ENCODE results near the gene NIN.

The NIN gene, protein sequence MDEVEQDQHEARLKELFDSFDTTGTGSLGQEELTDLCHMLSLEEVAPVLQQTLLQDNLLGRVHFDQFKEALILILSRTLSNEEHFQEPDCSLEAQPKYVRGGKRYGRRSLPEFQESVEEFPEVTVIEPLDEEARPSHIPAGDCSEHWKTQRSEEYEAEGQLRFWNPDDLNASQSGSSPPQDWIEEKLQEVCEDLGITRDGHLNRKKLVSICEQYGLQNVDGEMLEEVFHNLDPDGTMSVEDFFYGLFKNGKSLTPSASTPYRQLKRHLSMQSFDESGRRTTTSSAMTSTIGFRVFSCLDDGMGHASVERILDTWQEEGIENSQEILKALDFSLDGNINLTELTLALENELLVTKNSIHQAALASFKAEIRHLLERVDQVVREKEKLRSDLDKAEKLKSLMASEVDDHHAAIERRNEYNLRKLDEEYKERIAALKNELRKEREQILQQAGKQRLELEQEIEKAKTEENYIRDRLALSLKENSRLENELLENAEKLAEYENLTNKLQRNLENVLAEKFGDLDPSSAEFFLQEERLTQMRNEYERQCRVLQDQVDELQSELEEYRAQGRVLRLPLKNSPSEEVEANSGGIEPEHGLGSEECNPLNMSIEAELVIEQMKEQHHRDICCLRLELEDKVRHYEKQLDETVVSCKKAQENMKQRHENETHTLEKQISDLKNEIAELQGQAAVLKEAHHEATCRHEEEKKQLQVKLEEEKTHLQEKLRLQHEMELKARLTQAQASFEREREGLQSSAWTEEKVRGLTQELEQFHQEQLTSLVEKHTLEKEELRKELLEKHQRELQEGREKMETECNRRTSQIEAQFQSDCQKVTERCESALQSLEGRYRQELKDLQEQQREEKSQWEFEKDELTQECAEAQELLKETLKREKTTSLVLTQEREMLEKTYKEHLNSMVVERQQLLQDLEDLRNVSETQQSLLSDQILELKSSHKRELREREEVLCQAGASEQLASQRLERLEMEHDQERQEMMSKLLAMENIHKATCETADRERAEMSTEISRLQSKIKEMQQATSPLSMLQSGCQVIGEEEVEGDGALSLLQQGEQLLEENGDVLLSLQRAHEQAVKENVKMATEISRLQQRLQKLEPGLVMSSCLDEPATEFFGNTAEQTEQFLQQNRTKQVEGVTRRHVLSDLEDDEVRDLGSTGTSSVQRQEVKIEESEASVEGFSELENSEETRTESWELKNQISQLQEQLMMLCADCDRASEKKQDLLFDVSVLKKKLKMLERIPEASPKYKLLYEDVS (N-terminal part only)

DNA sequence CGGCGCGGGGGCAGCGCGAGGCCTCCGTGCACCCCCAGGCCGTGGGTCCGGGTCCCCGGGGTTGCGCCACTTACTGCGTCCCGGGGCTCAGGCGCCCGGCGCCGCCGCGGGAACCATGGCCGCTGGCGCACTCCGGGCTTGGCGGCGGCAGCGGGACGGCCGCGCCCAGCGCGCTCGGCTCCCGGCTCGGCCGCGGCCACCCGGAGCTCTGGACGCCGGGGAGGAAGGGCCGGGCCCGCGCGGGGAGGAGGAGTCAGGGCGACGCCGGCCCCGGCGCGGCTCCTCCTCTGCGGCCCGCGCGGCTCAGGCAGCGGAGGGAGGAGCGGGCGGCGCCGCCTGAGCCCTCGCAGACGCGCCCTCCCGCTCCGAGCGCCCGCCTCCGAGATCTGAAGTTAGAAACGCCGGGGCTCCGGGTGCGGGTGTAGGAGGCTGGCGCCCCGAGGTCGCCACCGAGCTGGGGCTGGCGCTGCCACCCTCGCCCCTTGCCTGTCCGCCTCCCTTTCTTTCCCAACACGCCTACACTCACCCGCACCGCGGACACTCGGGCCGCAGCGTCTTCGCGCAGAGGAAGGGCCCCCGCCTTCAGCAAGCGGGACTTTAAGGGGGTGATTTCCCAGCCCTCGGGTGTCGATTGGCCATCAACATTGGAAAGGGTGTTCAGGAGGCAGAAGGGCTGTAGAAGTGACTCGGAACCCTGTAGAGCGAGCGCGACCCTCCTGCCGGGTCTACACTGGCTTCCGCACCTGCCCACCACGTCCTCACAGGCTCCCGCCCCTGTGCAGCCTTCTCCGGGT is at the start of gene NIN:
Gene NIN, minus strand, starts transcription at position 231 of the 794 bp plus-strand sequence. CDS start 9,106 bp downstream, outside the sequence.
- peak; percentile 59 for DNase-seq

DNA sequence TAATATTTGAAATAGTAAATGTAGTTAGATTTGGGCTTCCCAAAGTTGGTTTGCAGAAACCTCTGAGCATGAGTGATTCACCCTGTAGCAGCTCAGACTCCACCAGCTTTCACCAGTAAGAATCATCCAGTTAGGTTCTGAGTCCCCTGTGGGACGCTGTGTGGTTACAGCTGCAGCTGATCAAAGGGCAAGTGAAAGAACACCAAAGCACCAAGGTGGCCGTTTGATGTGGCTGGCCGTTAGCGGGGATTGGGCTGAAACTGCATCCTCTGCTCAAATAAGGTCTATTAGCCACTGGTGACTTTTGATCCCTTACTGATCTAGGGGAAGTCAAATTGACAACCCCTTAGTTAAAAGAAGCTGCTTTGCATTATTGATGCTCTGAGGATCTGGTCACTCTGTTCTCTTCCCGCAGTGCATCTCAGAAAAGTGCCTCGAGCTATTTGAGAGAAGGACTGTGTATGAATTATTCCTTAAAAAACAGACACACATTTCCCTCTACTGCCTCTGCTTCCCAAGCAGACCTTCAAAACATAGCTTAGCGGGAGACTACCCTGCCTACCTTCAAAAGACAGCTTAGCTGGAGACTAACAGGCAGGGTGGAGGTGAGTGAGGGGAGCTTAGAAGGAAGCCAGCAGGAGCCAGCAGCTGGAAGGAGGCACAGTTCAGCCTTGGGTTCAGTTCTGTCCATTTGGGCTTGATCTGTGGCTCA is 44.6 kb upstream of the NIN start:
- no peak for DNase-seq

- no peak for DNase-seq
Measured at GRCh38 chr14:50874757-50875156, 43.8 kb upstream of the NIN start.

- no peak for DNase-seq
Measured at GRCh38 chr14:50871914-50872732, 41.2 kb upstream of the NIN start, which contains the start of gene ABHD12B. Gene ABHD12B, plus strand, starts transcription at chr14:50872053. Its CDS starts 122 bp downstream, at chr14:50872175.

DNA sequence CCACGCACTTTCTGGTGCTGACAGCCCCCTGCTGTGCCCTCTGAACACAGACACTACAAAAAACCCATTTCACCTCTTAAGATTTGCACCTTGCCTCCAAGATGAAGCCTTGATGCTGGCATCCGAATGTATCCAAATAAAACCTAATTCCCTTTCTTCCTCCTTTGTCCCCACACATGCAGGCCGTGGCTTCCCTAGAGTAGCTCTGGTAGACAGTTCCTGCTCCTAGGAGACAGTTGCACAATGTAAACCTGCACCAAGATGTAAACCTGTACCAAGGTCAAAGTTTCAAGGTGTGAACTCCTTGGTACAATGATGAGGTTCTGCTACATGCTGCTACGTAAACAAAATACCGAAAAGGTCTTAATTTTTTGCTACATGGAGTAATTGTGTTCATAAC is 40.3 kb upstream of the NIN start:
- no peak for DNase-seq

DNA sequence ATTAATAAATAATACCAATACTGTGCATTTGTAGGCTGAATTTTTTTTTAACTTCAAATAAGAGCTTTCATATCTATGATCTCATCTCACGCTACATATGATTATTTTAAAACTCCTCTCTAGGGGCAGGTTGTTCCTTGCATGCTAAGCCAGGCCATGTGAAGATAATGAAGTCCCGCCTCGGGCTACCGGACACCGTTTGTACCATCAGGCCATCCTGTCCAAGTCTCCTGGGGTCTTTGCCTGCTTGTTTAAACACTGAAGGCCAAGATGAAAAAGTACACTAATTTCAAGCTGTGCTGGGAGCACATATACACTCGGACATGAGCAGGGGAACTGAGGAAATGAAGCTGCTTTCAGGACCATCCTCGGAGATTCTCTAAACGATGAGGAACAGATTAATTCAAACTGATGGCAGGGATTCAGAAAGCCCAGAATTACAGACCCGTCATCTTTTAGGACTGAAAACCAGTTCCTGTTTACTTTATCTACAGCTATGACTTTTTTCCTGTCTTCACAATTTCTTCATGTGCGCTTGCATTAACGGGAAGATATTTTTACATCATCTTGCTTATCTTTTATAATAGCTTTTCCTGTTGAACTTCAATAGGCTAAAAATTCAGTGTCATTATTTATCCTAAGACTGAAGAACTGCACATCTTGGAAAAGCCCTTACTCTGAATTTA is 34.6 kb upstream of the NIN start:
- DNase-seq, result no peak

DNA sequence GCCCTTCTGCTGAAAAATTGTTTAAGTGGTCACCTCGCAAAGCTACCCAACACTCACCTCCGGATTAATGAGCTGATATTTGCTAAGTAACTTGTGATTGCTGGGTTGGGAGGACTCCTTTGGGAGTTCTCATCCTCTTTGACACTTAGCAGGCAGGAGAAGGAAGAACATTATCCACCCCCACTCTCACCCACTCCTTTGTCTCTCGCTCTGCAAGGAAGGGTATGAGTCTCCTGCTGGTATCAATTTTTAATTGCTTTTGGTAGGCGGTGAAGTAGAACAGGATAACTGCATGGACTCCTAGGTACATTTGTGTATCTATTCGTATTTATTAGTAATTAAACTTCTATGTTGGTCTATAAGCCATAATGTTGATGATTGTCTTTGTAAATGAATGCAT is 34.0 kb upstream of the NIN start:
- DNase-seq, result no peak

- no peak for DNase-seq
Measured at GRCh38 chr14:50864237-50864636, 33.3 kb upstream of the NIN start.

DNA sequence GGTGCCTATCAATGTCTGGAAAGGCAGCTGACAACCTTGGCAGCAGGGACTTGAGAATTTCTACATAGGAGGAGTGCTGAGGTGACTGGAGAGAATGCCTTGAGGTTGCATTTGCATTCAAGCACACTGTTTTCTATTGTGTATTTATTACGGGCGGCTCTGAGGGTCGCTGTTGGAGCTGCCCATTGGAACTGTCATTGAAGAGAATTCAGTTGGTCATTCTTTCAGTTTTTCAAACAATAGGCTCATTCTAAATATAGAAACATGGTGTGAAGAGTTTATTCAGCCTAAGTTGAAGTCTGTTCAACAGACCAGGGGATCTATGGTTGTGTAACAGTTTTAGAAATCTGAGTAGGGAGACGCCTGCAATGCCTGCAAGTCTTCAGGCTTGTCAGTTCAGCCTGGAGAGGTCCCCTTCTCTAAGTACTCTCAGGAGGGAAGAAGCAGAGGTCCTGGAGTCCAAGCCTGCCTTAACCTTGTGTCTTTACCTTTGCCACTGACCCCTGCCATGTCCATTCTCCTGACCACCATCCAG is 31.1 kb upstream of the NIN start:
- no peak for DNase-seq

DNA sequence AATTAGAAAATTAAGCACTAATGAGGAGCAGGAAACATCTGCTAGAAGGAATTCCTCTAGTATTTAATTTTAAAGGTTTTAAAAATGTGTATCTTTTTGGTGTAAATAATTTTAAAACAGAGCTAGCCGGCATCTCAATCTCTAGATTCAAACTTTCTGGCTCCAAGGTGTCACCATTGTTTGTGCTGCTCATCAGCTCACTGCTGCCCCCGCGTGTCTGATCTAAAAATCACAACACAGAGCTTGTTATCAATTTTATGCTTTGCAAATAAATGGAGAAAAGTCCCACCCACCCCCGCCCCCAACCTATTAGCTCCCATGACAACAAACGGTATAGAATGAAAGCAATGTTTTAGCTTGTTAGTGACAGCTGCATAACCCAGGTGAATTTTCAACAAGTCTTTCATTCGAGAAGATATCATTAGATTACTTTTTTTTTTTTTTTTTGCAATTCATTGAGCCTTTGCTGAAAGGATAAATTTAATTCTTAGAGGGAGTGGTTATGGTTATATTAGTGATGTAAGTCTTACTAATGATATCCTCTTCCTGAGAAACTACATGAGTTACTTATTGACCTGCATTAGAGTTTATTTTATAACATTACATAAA is 29.6 kb upstream of the NIN start:
- DNase-seq, result peak; percentile 80

GRCh38 chr14:50859296-50859624 is 28.3 kb upstream of the NIN start:
- DNase-seq, result no peak

DNA sequence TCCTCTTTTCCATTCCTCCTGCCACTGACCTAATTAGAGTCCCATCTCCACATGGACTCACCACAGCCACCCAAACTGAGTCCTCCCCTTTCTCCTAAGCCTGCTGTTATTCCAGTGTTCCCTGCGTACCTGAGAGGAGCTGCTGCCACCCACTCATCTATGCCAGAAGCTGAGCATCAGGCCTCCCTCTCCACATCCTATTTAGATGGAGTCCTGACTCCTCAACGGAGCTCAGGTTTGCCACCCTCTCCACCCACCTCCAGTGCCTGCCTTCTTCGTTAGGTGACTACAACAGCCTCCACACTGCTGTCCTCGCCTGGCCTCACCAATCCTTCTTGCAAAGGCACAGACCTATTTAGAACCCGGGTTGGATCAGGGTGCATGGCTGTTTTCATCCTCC is 25.7 kb upstream of the NIN start:
- no peak for DNase-seq

- no peak for DNase-seq
Measured at GRCh38 chr14:50855558-50855957, 24.6 kb upstream of the NIN start.

- DNase-seq, result no peak
Measured at GRCh38 chr14:50854521-50854920, 23.6 kb upstream of the NIN start.

DNA sequence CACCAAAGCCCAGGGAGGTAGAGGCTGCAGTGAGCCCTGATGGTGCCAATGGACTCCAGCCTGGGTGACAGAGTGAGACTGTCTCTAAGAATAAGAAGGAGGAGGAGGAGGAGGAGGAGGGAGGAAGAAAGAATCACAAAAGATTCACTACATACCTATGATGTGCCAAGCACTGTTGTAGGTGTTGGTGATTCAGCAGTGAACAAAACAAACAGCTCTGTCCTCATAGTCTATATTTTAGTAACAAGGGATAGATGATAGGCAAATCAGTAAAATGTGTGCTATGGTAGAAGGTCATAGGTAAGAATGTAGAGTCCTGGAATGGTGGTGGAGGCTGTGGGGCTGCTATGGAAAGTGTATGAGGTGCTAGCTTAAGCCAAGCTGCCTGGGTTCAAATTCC is 22.9 kb upstream of the NIN start:
- no peak for DNase-seq

GRCh38 chr14:50846226-50846880 is 15.4 kb upstream of the NIN start:
- DNase-seq, result no peak

DNA sequence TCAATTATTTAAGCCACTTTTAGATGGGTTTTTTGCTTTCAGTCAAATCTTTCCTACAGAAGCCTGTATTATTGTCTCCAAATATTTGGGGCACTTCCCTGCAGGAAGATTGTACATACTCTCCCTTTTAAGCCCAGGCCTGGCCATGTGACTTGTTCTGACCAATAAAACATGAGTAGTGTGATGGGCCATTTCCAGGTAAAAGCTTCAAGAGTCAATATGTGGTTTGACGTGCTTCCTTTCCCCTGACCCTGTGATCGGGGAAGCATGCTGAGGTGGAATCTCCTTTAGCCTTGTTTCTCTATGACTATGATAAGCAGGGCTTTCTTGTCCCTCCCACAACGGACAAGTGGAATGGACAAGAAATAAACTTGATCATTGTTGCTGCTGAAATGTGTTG is 14.2 kb upstream of the NIN start:
- DNase-seq, result no peak

- no peak for DNase-seq
Measured at GRCh38 chr14:50844391-50844790, 13.4 kb upstream of the NIN start.

GRCh38 chr14:50839691-50840090 is 8.7 kb upstream of the NIN start:
- no peak for DNase-seq

All from NCI-H526 treated with DMSO at 0.1 percent for 48 hours (cell line).